ENCODE results near the gene CTTNBP2.

DNA sequence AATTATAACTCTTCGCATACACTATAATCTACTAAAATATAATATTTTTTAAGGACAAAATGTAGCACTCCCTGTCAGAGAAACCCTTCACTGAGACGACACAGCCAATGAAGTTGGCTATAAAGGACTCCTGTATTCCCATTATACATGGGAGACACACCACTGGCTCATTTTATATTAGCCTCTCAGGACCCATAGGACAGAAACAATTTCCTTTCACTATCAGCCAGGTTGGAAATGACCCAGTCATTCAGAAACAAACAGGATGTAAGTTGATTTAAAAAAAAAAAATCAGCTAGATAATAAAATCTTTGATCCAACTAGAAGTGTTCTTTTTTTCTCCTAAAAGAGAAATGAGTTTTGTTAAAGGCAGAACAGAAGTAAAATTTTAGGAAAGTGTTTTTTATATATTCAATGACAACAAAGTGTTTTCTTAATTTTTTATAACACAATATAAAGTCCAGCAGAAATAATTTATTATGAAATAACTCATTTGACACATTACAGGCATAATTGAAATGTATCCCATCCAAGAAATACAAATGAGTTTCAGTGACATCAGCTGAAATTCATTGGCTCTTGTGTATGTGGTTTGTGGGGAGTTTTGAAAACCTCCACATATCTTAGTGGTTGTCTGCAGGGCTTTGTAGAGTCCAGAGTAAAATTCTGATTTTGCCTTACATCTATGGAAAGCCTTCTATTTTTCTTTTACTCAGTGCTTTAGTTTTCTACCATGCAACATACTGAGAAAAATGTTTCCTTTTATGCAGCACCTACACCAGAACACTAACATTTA, 64.1 kb downstream of the CTTNBP2 start:
- TF ChIP-seq, protein P1, sequence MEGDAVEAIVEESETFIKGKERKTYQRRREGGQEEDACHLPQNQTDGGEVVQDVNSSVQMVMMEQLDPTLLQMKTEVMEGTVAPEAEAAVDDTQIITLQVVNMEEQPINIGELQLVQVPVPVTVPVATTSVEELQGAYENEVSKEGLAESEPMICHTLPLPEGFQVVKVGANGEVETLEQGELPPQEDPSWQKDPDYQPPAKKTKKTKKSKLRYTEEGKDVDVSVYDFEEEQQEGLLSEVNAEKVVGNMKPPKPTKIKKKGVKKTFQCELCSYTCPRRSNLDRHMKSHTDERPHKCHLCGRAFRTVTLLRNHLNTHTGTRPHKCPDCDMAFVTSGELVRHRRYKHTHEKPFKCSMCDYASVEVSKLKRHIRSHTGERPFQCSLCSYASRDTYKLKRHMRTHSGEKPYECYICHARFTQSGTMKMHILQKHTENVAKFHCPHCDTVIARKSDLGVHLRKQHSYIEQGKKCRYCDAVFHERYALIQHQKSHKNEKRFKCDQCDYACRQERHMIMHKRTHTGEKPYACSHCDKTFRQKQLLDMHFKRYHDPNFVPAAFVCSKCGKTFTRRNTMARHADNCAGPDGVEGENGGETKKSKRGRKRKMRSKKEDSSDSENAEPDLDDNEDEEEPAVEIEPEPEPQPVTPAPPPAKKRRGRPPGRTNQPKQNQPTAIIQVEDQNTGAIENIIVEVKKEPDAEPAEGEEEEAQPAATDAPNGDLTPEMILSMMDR (IDR thresholded peaks at IDR 0.05; ENCODE audit: insufficient read depth, low read length, poor library complexity, severe bottlenecking) = no peak
- no peak for TF ChIP-seq EZH2phosphoT487 (conservative IDR thresholded peaks at IDR 0.05; ENCODE audit: low read length)
